Measurements from ENCODE around the gene B3GALT2.

DNA sequence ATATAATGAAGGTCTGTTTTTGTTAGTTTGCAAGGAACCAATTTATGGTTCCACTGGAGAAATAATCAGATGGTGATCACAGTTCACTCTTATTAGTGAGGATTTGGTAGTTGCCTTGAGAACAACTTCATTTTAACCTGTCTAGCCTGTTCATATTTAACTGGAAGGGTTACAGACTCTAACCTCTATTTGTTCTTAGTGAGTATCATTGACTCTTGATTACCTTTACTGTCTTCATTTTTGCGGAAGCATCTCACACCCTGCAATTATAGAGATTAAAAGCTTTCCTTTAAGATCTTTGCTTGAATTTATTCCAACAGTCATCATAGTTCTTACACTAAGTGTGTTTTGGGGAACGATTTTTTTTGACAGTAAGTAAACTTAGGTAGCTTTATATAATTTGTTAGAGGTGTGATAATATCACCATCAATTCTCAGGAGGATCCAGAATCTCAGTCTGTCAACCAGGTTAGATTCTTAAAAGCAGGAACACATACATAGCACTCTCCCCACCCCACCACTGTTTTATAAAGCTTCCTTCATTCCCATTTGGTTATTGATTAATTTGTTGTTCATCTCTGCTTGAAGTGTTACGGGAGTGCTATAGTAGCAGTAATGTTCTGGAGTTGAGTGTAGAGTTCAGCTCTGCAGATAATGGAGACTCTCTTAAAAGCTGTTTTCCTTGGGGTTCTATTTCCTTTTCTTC lies 30.1 kb downstream of the B3GALT2 start:
- TF ChIP-seq, protein P1, sequence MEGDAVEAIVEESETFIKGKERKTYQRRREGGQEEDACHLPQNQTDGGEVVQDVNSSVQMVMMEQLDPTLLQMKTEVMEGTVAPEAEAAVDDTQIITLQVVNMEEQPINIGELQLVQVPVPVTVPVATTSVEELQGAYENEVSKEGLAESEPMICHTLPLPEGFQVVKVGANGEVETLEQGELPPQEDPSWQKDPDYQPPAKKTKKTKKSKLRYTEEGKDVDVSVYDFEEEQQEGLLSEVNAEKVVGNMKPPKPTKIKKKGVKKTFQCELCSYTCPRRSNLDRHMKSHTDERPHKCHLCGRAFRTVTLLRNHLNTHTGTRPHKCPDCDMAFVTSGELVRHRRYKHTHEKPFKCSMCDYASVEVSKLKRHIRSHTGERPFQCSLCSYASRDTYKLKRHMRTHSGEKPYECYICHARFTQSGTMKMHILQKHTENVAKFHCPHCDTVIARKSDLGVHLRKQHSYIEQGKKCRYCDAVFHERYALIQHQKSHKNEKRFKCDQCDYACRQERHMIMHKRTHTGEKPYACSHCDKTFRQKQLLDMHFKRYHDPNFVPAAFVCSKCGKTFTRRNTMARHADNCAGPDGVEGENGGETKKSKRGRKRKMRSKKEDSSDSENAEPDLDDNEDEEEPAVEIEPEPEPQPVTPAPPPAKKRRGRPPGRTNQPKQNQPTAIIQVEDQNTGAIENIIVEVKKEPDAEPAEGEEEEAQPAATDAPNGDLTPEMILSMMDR (IDR thresholded peaks at IDR 0.05): no peak
- TF ChIP-seq POLR2AphosphoS5 (IDR thresholded peaks at IDR 0.05) (no peak), POLR2A (IDR thresholded peaks at IDR 0.05) (no peak)
